WERI-Rb-1 (cell line): ENCODE measurements around the gene NLRP2B.
"Not testable (repeated sequence)": the region's sequence is repeated elsewhere in the genome, so short reads cannot be mapped to it uniquely, and the experiment has no call there.

ENCODE experiments used
- DNase-seq: peaks from one replicate; pipeline ENCODE4 v3.0.0-alpha.2; 2020
- H3K27ac ChIP-seq: fragments of 250-450 bp; sonication (Bioruptor Pico); 2 replicates; pipeline ENCODE4 v1.5.1; 2020; ENCODE audit warnings: mild to moderate bottlenecking, moderate library complexity
- H3K27me3 ChIP-seq: fragments of 250-450 bp; sonication (Bioruptor Pico); 2 replicates; pipeline ENCODE4 v1.5.1; 2021; ENCODE audit warnings: mild to moderate bottlenecking, low read depth, moderate library complexity; ENCODE audit not compliant: insufficient read depth, severe bottlenecking
- H3K36me3 ChIP-seq: fragments of 250-450 bp; sonication (Bioruptor Pico); 2 replicates; pipeline ENCODE4 v1.5.1; 2020; ENCODE audit warnings: mild to moderate bottlenecking, moderate library complexity
- H3K4me3 ChIP-seq: 2 replicates; pipeline ENCODE4 v1.5.1; 2011; ENCODE audit warnings: low read depth, mild to moderate bottlenecking, control low read depth, low read length
- H3K9me3 ChIP-seq: fragments of 250-450 bp; sonication (Bioruptor Pico); 2 replicates; pipeline ENCODE4 v1.5.1; 2021; ENCODE audit warnings: mild to moderate bottlenecking, moderate library complexity; ENCODE audit not compliant: severe bottlenecking
- CTCF ChIP-seq: IDR thresholded peaks from 2 replicates; pipeline ENCODE4 v1.5.1; 2011; ENCODE audit warnings: low read depth, mild to moderate bottlenecking, control low read depth, inconsistent platforms, low read length

NLRP2B gene

GRCh38 chrX:57647020-57647419 lies 33.0 kb downstream of the NLRP2B start:
- Histone ChIP-seq H3K27me3 (no peaks in the 10 kb centered on the region), H3K9me3 (no peaks in the 10 kb centered on the region), H3K27ac (no peak overlapping the region), H3K36me3 (no peaks in the 10 kb centered on the region), H3K4me3 (no peak overlapping the region)
- no peak for DNase-seq
- TF ChIP-seq CTCF = no peak

- no peaks in the 10 kb centered on the region for H3K9me3 ChIP-seq
These were observed 36.4 kb downstream of the NLRP2B start for GRCh38 chrX:57643698-57644097.

GRCh38 chrX:57641338-57641737 lies 38.7 kb downstream of the NLRP2B start:
- Histone ChIP-seq H3K4me3 (no peak overlapping the region), H3K9me3 (no peaks in the 10 kb centered on the region), H3K36me3 (no peaks in the 10 kb centered on the region), H3K27ac (no peak overlapping the region), H3K27me3 (peaks cover 3% of the 10 kb centered on the region)
- TF ChIP-seq CTCF = no peak
- no peak for DNase-seq

More at GRCh38 chrX:57643698-57644097, 36.4 kb downstream of the NLRP2B start:
- Histone ChIP-seq H3K4me3 (no peak overlapping the region), H3K27me3 (peaks cover 3% of the 10 kb centered on the region), H3K27ac (no peak overlapping the region), H3K36me3 (no peaks in the 10 kb centered on the region)
- no peak for DNase-seq
- TF ChIP-seq CTCF = no peak

GRCh38 chrX:57640674-57641016 lies 39.4 kb downstream of the NLRP2B start:
- Histone ChIP-seq H3K27ac (no peak overlapping the region), H3K27me3 (peaks cover 3% of the 10 kb centered on the region), H3K36me3 (no peaks in the 10 kb centered on the region), H3K9me3 (no peaks in the 10 kb centered on the region), H3K4me3 (no peak overlapping the region)
- DNase-seq = no peak
- TF ChIP-seq CTCF = no peak

- DNase-seq, H3K36me3 ChIP-seq, H3K4me3 ChIP-seq, H3K27ac ChIP-seq, H3K9me3 ChIP-seq, H3K27me3 ChIP-seq: not testable (repeated sequence)
These were observed 50.6 kb downstream of the NLRP2B start for GRCh38 chrX:57629438-57629837.
